Left forelimb (tissue), 1 donor: ENCODE measurements around the gene DAPK2.
"Not testable (repeated sequence)": the region's sequence is repeated elsewhere in the genome, so short reads cannot be mapped to it uniquely, and the experiment has no call there.

Source experiments
- DNase-seq: peaks from one replicate; pipeline ENCODE4 v3.0.0-alpha.2; 2018; ENCODE audit warnings: low spot score

Gene DAPK2

GRCh38 chr15:64046421-64047153 lies at the start of gene DAPK2:
DAPK2 (minus strand) TSS chr15:64046485; CDS start chr15:64040261, 6,224 bp downstream.
- DNase-seq, result peak; percentile 78

- no peak for DNase-seq
Measured at GRCh38 chr15:64095431-64095794, 49.1 kb upstream of the DAPK2 start.

GRCh38 chr15:64093627-64094417 lies 47.5 kb upstream of the DAPK2 start, which contains the start of gene CIAO2A:
CIAO2A (minus strand) TSS chr15:64093838; CDS start chr15:64093768, 70 bp downstream.
- peak; percentile 94 for DNase-seq

- DNase-seq, result no peak
Measured at GRCh38 chr15:64092864-64093626, 46.8 kb upstream of the DAPK2 start.

- DNase-seq, result no peak
Measured at GRCh38 chr15:64092075-64092820, 46.0 kb upstream of the DAPK2 start.

- DNase-seq, result no peak
Measured at GRCh38 chr15:64090527-64090926, 44.2 kb upstream of the DAPK2 start.

GRCh38 chr15:64089543-64090280 lies 43.4 kb upstream of the DAPK2 start:
- DNase-seq, result no peak

- no peak for DNase-seq
Measured at GRCh38 chr15:64082757-64083156, 36.5 kb upstream of the DAPK2 start.

GRCh38 chr15:64073496-64073895 lies 27.2 kb upstream of the DAPK2 start:
- not testable (repeated sequence) for DNase-seq

- no peak for DNase-seq
Measured at GRCh38 chr15:64072812-64073211, 26.5 kb upstream of the DAPK2 start.

GRCh38 chr15:64071931-64072765 lies 25.9 kb upstream of the DAPK2 start:
- DNase-seq, result no peak

GRCh38 chr15:64070965-64071851 lies 24.9 kb upstream of the DAPK2 start:
- no peak for DNase-seq

GRCh38 chr15:64070106-64070505 lies 23.8 kb upstream of the DAPK2 start:
- DNase-seq, result no peak

GRCh38 chr15:64068133-64068532 lies 21.8 kb upstream of the DAPK2 start:
- no peak for DNase-seq

- no peak for DNase-seq
Measured at GRCh38 chr15:64067564-64068030, 21.3 kb upstream of the DAPK2 start.

GRCh38 chr15:64066451-64066850 lies 20.2 kb upstream of the DAPK2 start:
- no peak for DNase-seq

GRCh38 chr15:64060716-64061115 lies 14.4 kb upstream of the DAPK2 start:
- DNase-seq, result no peak

GRCh38 chr15:64059104-64059503 lies 12.8 kb upstream of the DAPK2 start:
- not testable (repeated sequence) for DNase-seq

GRCh38 chr15:64058279-64058678 lies 12.0 kb upstream of the DAPK2 start:
- DNase-seq, result no peak
